CD4-positive, alpha-beta T cell treated with Interleukin-6 for 4 hours (primary cell): Measurements from ENCODE around the gene AGPAT4.
A peak's percentile ranks its signal among the peaks of the same experiment; 100 is the strongest.

Source experiments
- DNase-seq: peaks from one replicate; pipeline ENCODE4 v3.0.0-alpha.2; 2020; ENCODE audit warnings: mixed read lengths

The AGPAT4 gene

GRCh38 chr6:161162722-161163121, 111.1 kb downstream of the AGPAT4 start:
- no peak for DNase-seq

GRCh38 chr6:161161889-161162624, 111.8 kb downstream of the AGPAT4 start:
- no peak for DNase-seq

- DNase-seq = no peak
These were observed 112.7 kb downstream of the AGPAT4 start for GRCh38 chr6:161161121-161161520.

- DNase-seq = no peak
These were observed 119.0 kb downstream of the AGPAT4 start for GRCh38 chr6:161154796-161155335.

- DNase-seq = no peak
These were observed 120.1 kb downstream of the AGPAT4 start for GRCh38 chr6:161153725-161154124.

GRCh38 chr6:161152907-161153662, 120.8 kb downstream of the AGPAT4 start:
- DNase-seq = peak; percentile 12

- DNase-seq = no peak
These were observed 121.4 kb downstream of the AGPAT4 start for GRCh38 chr6:161152527-161152862.

GRCh38 chr6:161151660-161152526, 122.0 kb downstream of the AGPAT4 start:
- DNase-seq = no peak

GRCh38 chr6:161151059-161151645, 122.7 kb downstream of the AGPAT4 start:
- DNase-seq = no peak

- no peak for DNase-seq
These were observed 123.3 kb downstream of the AGPAT4 start for GRCh38 chr6:161150566-161150965.

GRCh38 chr6:161150136-161150535, 123.7 kb downstream of the AGPAT4 start:
- DNase-seq = no peak

GRCh38 chr6:161143663-161144430, 130.0 kb downstream of the AGPAT4 start:
- DNase-seq = no peak

GRCh38 chr6:161142957-161143296, 130.9 kb downstream of the AGPAT4 start:
- DNase-seq = no peak

GRCh38 chr6:161141173-161141572, 132.7 kb downstream of the AGPAT4 start:
- no peak for DNase-seq

- DNase-seq = no peak
These were observed 133.3 kb downstream of the AGPAT4 start for GRCh38 chr6:161140554-161140875.

GRCh38 chr6:161139766-161140553, 133.9 kb downstream of the AGPAT4 start:
- no peak for DNase-seq

- no peak for DNase-seq
These were observed 134.5 kb downstream of the AGPAT4 start for GRCh38 chr6:161139304-161139765.

GRCh38 chr6:161138543-161139303, 135.1 kb downstream of the AGPAT4 start:
- no peak for DNase-seq

- no peak for DNase-seq
These were observed 135.9 kb downstream of the AGPAT4 start for GRCh38 chr6:161137839-161138542.

- no peak for DNase-seq
These were observed 136.5 kb downstream of the AGPAT4 start for GRCh38 chr6:161137320-161137719.
